ENCODE measurements around the gene SIGLEC15.

SIGLEC15 gene

DNA sequence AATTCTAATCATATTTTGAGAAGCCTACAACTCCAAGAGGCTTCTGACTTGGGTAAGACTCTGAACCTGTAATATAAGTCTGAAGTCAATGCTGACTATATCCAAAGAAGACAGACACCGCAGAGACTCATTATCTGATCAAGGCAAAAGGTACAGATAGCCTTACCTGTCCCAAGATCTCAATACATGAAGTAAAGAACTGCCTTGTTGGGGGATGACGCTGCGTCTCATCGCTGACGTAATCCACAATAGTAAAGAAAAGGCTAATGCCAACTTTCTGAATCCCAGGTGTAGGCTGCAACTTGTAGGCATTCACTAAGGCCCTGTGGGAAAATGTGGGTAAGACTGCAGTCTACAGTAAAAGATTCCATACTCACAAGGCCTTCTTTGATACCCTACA is 62.1 kb downstream of the SIGLEC15 start:
- DNase-seq, result no peak

GRCh38 chr18:45889419-45890064 is 64.1 kb downstream of the SIGLEC15 start:
- no peak for DNase-seq

GRCh38 chr18:45890606-45891005 is 65.1 kb downstream of the SIGLEC15 start:
- no peak for DNase-seq

DNA sequence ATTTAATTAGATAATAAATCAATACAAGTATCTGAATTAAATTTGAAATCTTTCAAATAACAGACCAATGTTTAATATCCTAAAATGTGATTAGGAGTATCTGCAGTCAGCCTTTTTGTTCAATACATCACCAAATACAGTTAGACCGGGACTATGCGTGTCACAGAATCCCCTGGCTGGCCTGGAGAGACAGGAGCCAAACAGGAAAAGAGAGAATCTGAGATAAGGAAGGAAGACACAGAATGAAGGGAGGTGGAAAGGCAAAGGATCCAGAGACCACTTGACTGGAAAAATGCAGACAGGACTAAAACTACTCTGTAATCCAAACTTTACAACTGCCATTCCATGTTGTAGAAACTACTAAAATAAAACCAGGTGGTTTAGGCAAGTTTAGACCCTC is 66.3 kb downstream of the SIGLEC15 start:
- DNase-seq, result no peak

Measured in activated CD4-positive, alpha-beta T cell treated with anti-CD3 and anti-CD28 coated beads, Interleukin-2, amount 50 U/mL, for 16 hours (primary cell).